ENCODE measurements around the gene CLNK.
"Not testable (repeated sequence)": the region's sequence is repeated elsewhere in the genome, so short reads cannot be mapped to it uniquely, and the experiment has no call there.

The CLNK gene

GRCh38 chr4:10606483-10607155 lies 77.9 kb downstream of the CLNK start:
- no peak for DNase-seq

GRCh38 chr4:10605746-10606482 lies 78.7 kb downstream of the CLNK start:
- no peak for DNase-seq

- no peak for DNase-seq
These were observed 79.5 kb downstream of the CLNK start for GRCh38 chr4:10605031-10605430.

GRCh38 chr4:10599574-10599973 lies 85.0 kb downstream of the CLNK start:
- no peak for DNase-seq

- DNase-seq, result no peak
These were observed 85.7 kb downstream of the CLNK start for GRCh38 chr4:10598829-10599228.

GRCh38 chr4:10596586-10597290 lies 87.8 kb downstream of the CLNK start:
- no peak for DNase-seq

GRCh38 chr4:10593130-10593529 lies 91.4 kb downstream of the CLNK start:
- no peak for DNase-seq

GRCh38 chr4:10590896-10591295 lies 93.7 kb downstream of the CLNK start:
- no peak for DNase-seq

- no peak for DNase-seq
These were observed 94.8 kb downstream of the CLNK start for GRCh38 chr4:10589799-10590198.

- no peak for DNase-seq
These were observed 95.2 kb downstream of the CLNK start for GRCh38 chr4:10589321-10589720.

GRCh38 chr4:10587697-10588096 lies 96.9 kb downstream of the CLNK start:
- no peak for DNase-seq

GRCh38 chr4:10587296-10587695 lies 97.3 kb downstream of the CLNK start:
- no peak for DNase-seq

- no peak for DNase-seq
These were observed 100.5 kb downstream of the CLNK start for GRCh38 chr4:10584042-10584441.

GRCh38 chr4:10582951-10583350 lies 101.6 kb downstream of the CLNK start:
- DNase-seq, result no peak

- DNase-seq, result no peak
These were observed 102.4 kb downstream of the CLNK start for GRCh38 chr4:10582059-10582686.

GRCh38 chr4:10581022-10581421 lies 103.5 kb downstream of the CLNK start:
- no peak for DNase-seq

- no peak for DNase-seq
These were observed 104.9 kb downstream of the CLNK start for GRCh38 chr4:10579648-10580047.

GRCh38 chr4:10577508-10578426 lies 106.8 kb downstream of the CLNK start:
- no peak for DNase-seq

- no peak for DNase-seq
These were observed 107.5 kb downstream of the CLNK start for GRCh38 chr4:10577018-10577417.

GRCh38 chr4:10576236-10576635 lies 108.3 kb downstream of the CLNK start:
- DNase-seq, result no peak

- no peak for DNase-seq
These were observed 109.2 kb downstream of the CLNK start for GRCh38 chr4:10575414-10575813.

- not testable (repeated sequence) for DNase-seq
These were observed 110.0 kb downstream of the CLNK start for GRCh38 chr4:10574553-10574952.
